ENCODE measurements around the gene KBTBD13. TPM values are rescaled to one million over a fixed set of nuclear protein-coding genes. Genes with fewer than 3 reads are reported as not detected.

Gene KBTBD13
- total RNA-seq, 1 donor from 2014 or later = not detected

DNA sequence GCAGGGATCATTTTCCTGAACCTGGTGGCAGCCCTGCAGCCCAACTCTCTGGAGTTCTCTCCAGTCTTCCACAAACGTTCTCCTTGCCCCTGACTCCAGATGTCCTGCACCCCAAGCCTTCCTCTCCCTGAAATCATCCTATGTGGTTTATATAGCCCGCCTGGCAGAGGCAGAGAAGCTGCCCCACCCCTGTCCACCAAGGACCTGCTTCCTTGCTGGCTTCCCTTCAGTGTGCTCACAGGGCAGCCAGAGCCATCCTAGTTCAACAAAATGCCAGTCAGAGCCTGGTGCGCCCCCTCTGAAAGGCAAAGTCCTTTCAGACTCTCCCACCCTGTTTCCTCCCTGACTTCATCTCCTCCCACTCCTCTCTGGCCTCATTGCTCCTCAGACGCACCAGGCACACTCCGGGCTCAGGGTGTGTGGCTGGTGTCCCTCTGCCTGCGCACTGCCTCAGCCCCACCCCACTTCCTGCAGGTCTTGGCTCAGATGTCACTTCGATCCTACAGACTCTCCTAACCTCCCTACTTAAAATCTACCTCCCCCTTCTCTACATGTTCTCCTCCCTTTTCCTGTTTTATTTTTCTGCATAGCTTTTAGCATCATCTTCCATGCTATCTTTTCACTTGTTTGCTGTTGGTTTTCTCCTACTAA, 5.9 kb downstream of the KBTBD13 start:
- Histone ChIP-seq H3K27me3 (ENCODE audit: control insufficient read depth, insufficient read depth, low read length) (peaks cover 57% of the 10 kb centered on the region), H3K4me3 (ENCODE audit: low read depth, low read length) (no peak overlapping the region), H3K36me3 (ENCODE audit: control insufficient read depth, insufficient read depth, low read length) (no peaks in the 10 kb centered on the region)
- DNase-seq (ENCODE audit: low read depth) = no peak
- TF ChIP-seq, protein P1, sequence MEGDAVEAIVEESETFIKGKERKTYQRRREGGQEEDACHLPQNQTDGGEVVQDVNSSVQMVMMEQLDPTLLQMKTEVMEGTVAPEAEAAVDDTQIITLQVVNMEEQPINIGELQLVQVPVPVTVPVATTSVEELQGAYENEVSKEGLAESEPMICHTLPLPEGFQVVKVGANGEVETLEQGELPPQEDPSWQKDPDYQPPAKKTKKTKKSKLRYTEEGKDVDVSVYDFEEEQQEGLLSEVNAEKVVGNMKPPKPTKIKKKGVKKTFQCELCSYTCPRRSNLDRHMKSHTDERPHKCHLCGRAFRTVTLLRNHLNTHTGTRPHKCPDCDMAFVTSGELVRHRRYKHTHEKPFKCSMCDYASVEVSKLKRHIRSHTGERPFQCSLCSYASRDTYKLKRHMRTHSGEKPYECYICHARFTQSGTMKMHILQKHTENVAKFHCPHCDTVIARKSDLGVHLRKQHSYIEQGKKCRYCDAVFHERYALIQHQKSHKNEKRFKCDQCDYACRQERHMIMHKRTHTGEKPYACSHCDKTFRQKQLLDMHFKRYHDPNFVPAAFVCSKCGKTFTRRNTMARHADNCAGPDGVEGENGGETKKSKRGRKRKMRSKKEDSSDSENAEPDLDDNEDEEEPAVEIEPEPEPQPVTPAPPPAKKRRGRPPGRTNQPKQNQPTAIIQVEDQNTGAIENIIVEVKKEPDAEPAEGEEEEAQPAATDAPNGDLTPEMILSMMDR (IDR thresholded peaks at IDR 0.05; ENCODE audit: insufficient read depth, low read length, poor library complexity, severe bottlenecking) = no peak

DNA sequence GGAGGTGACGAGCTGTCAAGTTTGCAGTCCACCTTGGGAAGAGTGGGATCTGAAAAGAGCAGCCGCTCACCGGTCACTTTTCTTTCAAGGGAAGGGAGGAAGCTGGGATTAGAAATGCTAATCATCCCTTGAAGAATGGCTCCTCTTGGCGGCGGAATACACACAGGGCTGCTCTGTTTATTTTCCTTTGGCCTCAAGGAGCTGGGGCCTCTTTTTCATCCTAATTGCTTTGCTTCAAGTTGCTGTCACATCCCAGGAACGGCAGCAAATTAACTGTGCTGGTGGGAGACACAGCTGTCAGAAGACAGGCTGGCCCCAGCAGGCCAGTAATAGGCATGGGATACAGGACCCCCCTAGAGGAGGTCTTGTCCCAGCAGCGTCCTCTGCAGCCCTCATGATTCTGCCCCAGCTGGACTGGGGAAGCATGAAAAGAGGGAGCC, 6.7 kb downstream of the KBTBD13 start:
- Histone ChIP-seq H3K4me3 (ENCODE audit: low read depth, low read length) (no peak overlapping the region), H3K36me3 (ENCODE audit: control insufficient read depth, insufficient read depth, low read length) (no peaks in the 10 kb centered on the region), H3K27me3 (ENCODE audit: control insufficient read depth, insufficient read depth, low read length) (peaks cover 49% of the 10 kb centered on the region)
- DNase-seq (ENCODE audit: low read depth) = no peak
- TF ChIP-seq, protein P1 (IDR thresholded peaks at IDR 0.05; ENCODE audit: insufficient read depth, low read length, poor library complexity, severe bottlenecking) = peak; percentile 47

DNA sequence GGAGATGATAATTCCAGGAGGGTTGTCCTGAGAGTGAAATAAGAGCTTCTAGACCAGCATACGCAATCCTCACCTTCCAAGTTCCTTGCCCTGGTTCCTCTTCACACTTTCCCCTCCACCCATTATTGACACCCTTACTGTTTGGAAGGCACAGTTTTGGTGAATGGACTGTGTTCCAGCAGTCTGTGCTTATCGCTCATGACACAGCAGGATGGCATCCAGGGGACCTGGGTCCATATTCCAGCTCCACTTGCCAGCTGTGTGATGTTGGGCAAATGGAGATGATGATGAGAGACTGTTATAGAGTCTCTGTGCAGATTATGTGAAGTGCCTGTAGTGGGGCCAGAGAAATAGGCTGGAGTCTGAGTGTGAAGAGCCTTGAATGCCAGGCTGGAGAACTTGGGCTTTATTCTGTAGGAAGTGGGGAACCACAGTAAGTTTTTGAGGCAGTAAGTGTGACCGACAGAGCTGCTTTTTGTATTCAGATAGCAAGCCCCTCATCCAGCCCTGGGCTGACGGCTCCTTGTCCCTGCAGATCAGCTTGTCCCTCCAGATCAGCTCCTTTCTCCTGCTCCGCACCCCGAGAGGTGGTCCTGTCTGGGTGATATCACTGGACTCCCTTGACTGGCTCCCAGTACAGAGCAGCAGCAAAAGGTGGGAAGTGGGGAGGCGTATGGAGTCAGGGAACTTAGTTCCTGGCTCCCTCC, 8.1 kb downstream of the KBTBD13 start:
- DNase-seq (ENCODE audit: low read depth) = no peak
- no peak overlapping the region for H3K4me3 ChIP-seq (ENCODE audit: low read depth, low read length)
- H3K36me3 ChIP-seq (ENCODE audit: control insufficient read depth, insufficient read depth, low read length) = no peaks in the 10 kb centered on the region
- TF ChIP-seq, protein P1 (IDR thresholded peaks at IDR 0.05; ENCODE audit: insufficient read depth, low read length, poor library complexity, severe bottlenecking) = no peak
- H3K27me3 ChIP-seq (ENCODE audit: control insufficient read depth, insufficient read depth, low read length) = peaks cover 38% of the 10 kb centered on the region

DNA sequence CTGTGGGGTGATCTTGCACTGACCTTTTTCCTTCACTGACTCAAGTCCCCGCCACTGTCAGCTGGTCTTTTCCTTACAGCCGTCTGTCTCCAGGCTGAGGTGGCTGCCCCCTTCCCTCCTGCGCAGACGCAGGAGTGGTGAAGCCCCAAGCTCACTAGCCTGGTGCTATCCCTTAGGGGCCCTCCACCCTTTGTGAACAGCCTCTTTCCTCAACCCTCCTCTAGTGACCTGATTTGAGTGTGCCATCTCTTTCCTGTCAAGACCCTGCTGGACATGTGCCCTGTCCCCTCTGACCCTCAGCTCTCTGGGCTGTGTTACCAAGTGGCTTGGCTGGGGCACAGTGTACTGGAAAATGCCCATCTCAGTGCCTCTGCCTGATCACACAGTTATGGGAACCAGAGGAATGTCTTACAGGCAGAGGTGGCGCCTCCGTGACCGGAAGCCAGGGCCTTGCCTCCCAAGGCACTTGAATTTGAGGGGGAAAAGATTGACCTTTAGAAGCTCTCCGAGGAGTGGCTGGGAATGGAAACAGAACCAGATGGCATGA, 8.7 kb downstream of the KBTBD13 start:
- Histone ChIP-seq H3K36me3 (ENCODE audit: control insufficient read depth, insufficient read depth, low read length) (no peaks in the 10 kb centered on the region), H3K4me3 (ENCODE audit: low read depth, low read length) (no peak overlapping the region), H3K27me3 (ENCODE audit: control insufficient read depth, insufficient read depth, low read length) (peaks cover 36% of the 10 kb centered on the region)
- no peak for DNase-seq (ENCODE audit: low read depth)
- TF ChIP-seq, protein P1 (IDR thresholded peaks at IDR 0.05; ENCODE audit: insufficient read depth, low read length, poor library complexity, severe bottlenecking) = no peak

DNA sequence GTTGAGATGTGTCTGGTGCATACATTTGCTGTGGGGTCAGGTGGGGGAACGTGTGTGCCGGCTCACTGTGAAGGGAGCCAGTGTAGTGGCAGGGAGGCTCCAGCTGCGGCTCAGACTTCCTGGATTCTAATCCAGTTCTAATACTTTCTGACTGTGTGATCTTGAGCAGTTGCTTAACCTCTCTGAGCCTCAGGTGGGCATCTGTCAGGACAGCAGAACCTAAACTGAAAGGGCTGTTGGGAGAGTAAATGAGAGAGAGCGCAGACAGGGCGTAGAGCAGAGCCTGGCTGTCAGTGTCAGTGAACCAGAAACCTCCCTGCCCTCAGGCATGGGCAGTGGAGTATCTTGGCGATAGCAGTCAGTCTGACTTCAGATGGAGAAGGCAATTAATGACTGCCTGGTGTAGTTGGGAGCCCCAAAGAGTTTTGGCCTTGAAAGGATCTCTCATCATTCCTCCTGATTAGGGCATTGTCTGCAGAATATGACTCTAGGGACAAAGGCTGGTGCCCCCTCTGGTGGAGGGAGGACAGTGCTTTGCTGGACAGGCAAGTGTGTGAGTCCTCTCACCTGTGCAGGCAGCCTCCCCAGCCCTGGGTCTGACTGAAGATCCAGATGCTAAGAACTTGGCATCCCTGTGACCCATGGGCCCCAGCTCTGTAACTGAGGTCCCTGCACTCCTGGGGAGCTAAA, 9.6 kb downstream of the KBTBD13 start:
- H3K4me3 ChIP-seq (ENCODE audit: low read depth, low read length) = no peak overlapping the region
- no peaks in the 10 kb centered on the region for H3K36me3 ChIP-seq (ENCODE audit: control insufficient read depth, insufficient read depth, low read length)
- TF ChIP-seq, protein P1 (IDR thresholded peaks at IDR 0.05; ENCODE audit: insufficient read depth, low read length, poor library complexity, severe bottlenecking) = peak; percentile 65
- peaks cover 34% of the 10 kb centered on the region for H3K27me3 ChIP-seq (ENCODE audit: control insufficient read depth, insufficient read depth, low read length)
- no peak for DNase-seq (ENCODE audit: low read depth)
